IMR-90 (cell line): ENCODE data around the gene TRAF3. TPM values are rescaled to one million over a fixed set of nuclear protein-coding genes. Genes with fewer than 3 reads are reported as not detected.

Experiments used
- ATAC-seq: fragments of 200-7000 bp; cut with Tn5 transposase; 2 replicates; pipeline ENCODE4 v1.9.1; 2020; ENCODE audit warnings: low read depth, mild to moderate bottlenecking, moderate library complexity
- BruUV-seq: library from RNA; stranded (reverse); fragments of 400-500 nt; replicated peaks from 2 replicates; lab custom pipeline; 2021; lab: Mats Ljungman, UMichigan
- CTCF ChIA-PET: fragments of 300-600 bp; formaldehyde crosslinking; extraction: SDS; loops from one replicate; lab custom pipeline; 2021; ENCODE audit warnings: antibody characterized with exemption; lab: Yijun Ruan, JAX
- POLR2A ChIA-PET: fragments of 300-600 bp; sonication (Branson Sonifier 250); formaldehyde crosslinking; loops from one replicate; lab custom pipeline; 2022; ENCODE audit warnings: antibody characterized with exemption; ENCODE audit not compliant: unreplicated experiment; lab: Charles Lee
- DNase-seq: peaks from one replicate; pipeline ENCODE4 v3.0.0; 2013
- H2AFZ ChIP-seq: replicated peaks from 2 replicates; pipeline ENCODE3; 2013; ENCODE audit warnings: low read length, mild to moderate bottlenecking; ENCODE audit not compliant: poor library complexity
- H2AK5ac ChIP-seq: 2 replicates; pipeline ENCODE4 v1.6.1; 2013; ENCODE audit warnings: low read depth, low read length, inconsistent platforms
- H2AK9ac ChIP-seq: replicated peaks from 2 replicates; pipeline ENCODE3; 2013; ENCODE audit warnings: mild to moderate bottlenecking, low read depth, low read length, moderate library complexity; ENCODE audit not compliant: poor library complexity
- H2BK120ac ChIP-seq: 2 replicates; pipeline ENCODE4 v1.6.1; 2013; ENCODE audit warnings: low read depth, low read length, inconsistent platforms
- H2BK15ac ChIP-seq: 3 replicates; pipeline ENCODE4 v1.6.1; 2013; ENCODE audit warnings: low read depth, low read length, inconsistent platforms
- H2BK20ac ChIP-seq: 2 replicates; pipeline ENCODE4 v1.6.1; 2013; ENCODE audit warnings: low read depth, mild to moderate bottlenecking, inconsistent platforms, low read length, moderate library complexity
- H2BK5ac ChIP-seq: 2 replicates; pipeline ENCODE4 v1.6.1; 2013; ENCODE audit warnings: mild to moderate bottlenecking, low read depth, low read length, inconsistent platforms; ENCODE audit not compliant: poor library complexity, severe bottlenecking
- H3K14ac ChIP-seq: replicated peaks from 2 replicates; pipeline ENCODE4 v1.6.1; 2013; ENCODE audit warnings: low read depth, low read length, inconsistent platforms
- H3K18ac ChIP-seq: 2 replicates; pipeline ENCODE4 v1.6.1; 2013; ENCODE audit warnings: low read depth, low read length, control low read depth
- H3K23ac ChIP-seq: 2 replicates; pipeline ENCODE4 v1.6.1; 2013; ENCODE audit warnings: low read depth, low read length, inconsistent platforms
- H3K27ac ChIP-seq: 2 replicates; pipeline ENCODE4 v1.5.1; 2013; ENCODE audit warnings: mild to moderate bottlenecking, control low read depth, low read length; ENCODE audit not compliant: insufficient read depth
- H3K27me3 ChIP-seq: 2 replicates; pipeline ENCODE4 v1.6.1; 2013; ENCODE audit warnings: low read length; ENCODE audit not compliant: control insufficient read depth, insufficient read depth
- H3K36me3 ChIP-seq: 2 replicates; pipeline ENCODE4 v1.6.1; 2013; ENCODE audit warnings: low read length, mixed read lengths; ENCODE audit not compliant: control insufficient read depth, insufficient read depth
- H3K4ac ChIP-seq: 2 replicates; pipeline ENCODE4 v1.6.1; 2013; ENCODE audit warnings: low read depth, low read length, inconsistent platforms
- H3K4me1 ChIP-seq: 2 replicates; pipeline ENCODE4 v1.6.1; 2013; ENCODE audit warnings: low read length, mixed read lengths; ENCODE audit not compliant: control insufficient read depth, insufficient read depth
- H3K4me2 ChIP-seq: 2 replicates; pipeline ENCODE4 v1.6.1; 2013; ENCODE audit warnings: low read depth, mild to moderate bottlenecking, control low read depth, low read length, moderate library complexity
- H3K4me3 ChIP-seq: 2 replicates; pipeline ENCODE4 v1.5.1; 2013; ENCODE audit warnings: low read depth, mild to moderate bottlenecking, control low read depth, low read length, moderate library complexity; ENCODE audit not compliant: insufficient read depth
- H3K56ac ChIP-seq: 2 replicates; pipeline ENCODE4 v1.6.1; 2013; ENCODE audit warnings: low read length, inconsistent platforms; ENCODE audit not compliant: insufficient read depth; ENCODE audit errors: extremely low read depth
- H3K79me1 ChIP-seq, 2 experiments: 2 replicates each; pipeline ENCODE4 v1.6.1; 2013; ENCODE audit warnings: low read length in 2 of 2, inconsistent platforms in 1 of 2, low read depth in 1 of 2
- H3K9ac ChIP-seq: 2 replicates; pipeline ENCODE4 v1.6.1; 2013; ENCODE audit warnings: low read depth, low read length, control low read depth
- H3K9me1 ChIP-seq: 2 replicates; pipeline ENCODE4 v1.6.1; 2013; ENCODE audit warnings: low read length, inconsistent platforms; ENCODE audit not compliant: insufficient read depth
- H3K9me3 ChIP-seq: 2 replicates; pipeline ENCODE4 v1.6.1; 2013; ENCODE audit warnings: low read length; ENCODE audit not compliant: control insufficient read depth, insufficient read depth
- H4K20me1 ChIP-seq: 2 replicates; pipeline ENCODE4 v1.6.1; 2013; ENCODE audit warnings: low read length, inconsistent platforms; ENCODE audit not compliant: insufficient read depth
- H4K5ac ChIP-seq: 2 replicates; pipeline ENCODE4 v1.6.1; 2013; ENCODE audit warnings: mild to moderate bottlenecking, low read depth, low read length, control low read depth
- H4K8ac ChIP-seq, 2 experiments: 2 replicates each; pipeline ENCODE4 v1.6.1; 2013; ENCODE audit warnings: low read depth in 2 of 2, low read length in 2 of 2, control low read depth in 1 of 2, inconsistent platforms in 1 of 2
- H4K91ac ChIP-seq: 2 replicates; pipeline ENCODE4 v1.6.1; 2013; ENCODE audit warnings: low read depth, low read length, inconsistent platforms; ENCODE audit not compliant: insufficient read depth
- CEBPB ChIP-seq: IDR thresholded peaks from 2 replicates; pipeline ENCODE4 v1.6.1; 2012; ENCODE audit warnings: low read depth, low read length, improper control_type of control experiment
- CHD1 ChIP-seq: IDR thresholded peaks from 2 replicates; pipeline ENCODE4 v1.6.1; 2012; ENCODE audit warnings: low read depth, low read length, improper control_type of control experiment
- POLR2A ChIP-seq: IDR thresholded peaks from 2 replicates; pipeline ENCODE4 v1.6.1; 2012; ENCODE audit warnings: mild to moderate bottlenecking, low read depth, low read length
- RAD21 ChIP-seq: IDR thresholded peaks from 2 replicates; pipeline ENCODE4 v1.6.1; 2012; ENCODE audit warnings: low read length, improper control_type of control experiment
- RCOR1 ChIP-seq: IDR thresholded peaks from 2 replicates; pipeline ENCODE4 v1.6.1; 2012; ENCODE audit warnings: mild to moderate bottlenecking, low read length, improper control_type of control experiment; ENCODE audit not compliant: insufficient replicate concordance
- RFX5 ChIP-seq: IDR thresholded peaks from 2 replicates; pipeline ENCODE4 v1.8.0; 2012; ENCODE audit warnings: low read depth, mild to moderate bottlenecking, low read length, moderate library complexity
- SMC3 ChIP-seq: fragments of 150-350 bp; IDR thresholded peaks from 2 replicates; pipeline ENCODE4 v1.6.1; 2016; ENCODE audit warnings: low read depth, mild to moderate bottlenecking, antibody characterized with exemption, low read length, moderate library complexity
- WGBS, 2 experiments: methylation state at CpG; one replicate each; pipeline versions ENCODE4 v1.1.5 to v1.1.7; 2013; ENCODE audit warnings: missing lambda C conversion rate in 2 of 2; ENCODE audit not compliant: insufficient read length in 1 of 2; ENCODE audit errors: extremely low coverage in 2 of 2; 5-methylcytosine and 5-hydroxymethylcytosine counted together
- dilution Hi-C: fragments of 300-500 bp; cut with HindIII; formaldehyde crosslinking; loops from one replicate; pipeline ENCODE4 v1.14.3; 2018; ENCODE audit warnings: low sequenced_read_pairs; ENCODE audit not compliant: unreplicated experiment
- in situ Hi-C: fragments of 300-500 bp; cut with MboI; formaldehyde crosslinking; loops from 3 replicates; pipeline ENCODE4 v1.14.3; 2019; ENCODE audit warnings: low sequenced_read_pairs, inconsistent platforms, mixed read lengths
- intact Hi-C: fragments of 100-400 bp; cut with micrococcal nuclease; formaldehyde crosslinking; loops from 2 replicates; pipeline ENCODE4 v1.10.0; 2022
- polyA plus RNA-seq, 3 experiments: library from polyadenylated mRNA; depleted of rRNA; stranded (reverse); fragments of >200 nt; gene quantifications; 2 replicates each; pipeline ENCODE4 v1.2.3, GENCODE V29; 2012; ENCODE audit warnings: low replicate concordance in 1 of 3
- total RNA-seq: library from RNA; depleted of rRNA; stranded (reverse); fragments of >200 nt; gene quantifications from 2 replicates; pipeline ENCODE4 v1.2.3, GENCODE V29; 2012

Gene TRAF3
- total and polyA plus RNA-seq, 2 of the 4 experiments (the other 2 are of a cell fraction): 21.2 to 25.3 TPM

DNA sequence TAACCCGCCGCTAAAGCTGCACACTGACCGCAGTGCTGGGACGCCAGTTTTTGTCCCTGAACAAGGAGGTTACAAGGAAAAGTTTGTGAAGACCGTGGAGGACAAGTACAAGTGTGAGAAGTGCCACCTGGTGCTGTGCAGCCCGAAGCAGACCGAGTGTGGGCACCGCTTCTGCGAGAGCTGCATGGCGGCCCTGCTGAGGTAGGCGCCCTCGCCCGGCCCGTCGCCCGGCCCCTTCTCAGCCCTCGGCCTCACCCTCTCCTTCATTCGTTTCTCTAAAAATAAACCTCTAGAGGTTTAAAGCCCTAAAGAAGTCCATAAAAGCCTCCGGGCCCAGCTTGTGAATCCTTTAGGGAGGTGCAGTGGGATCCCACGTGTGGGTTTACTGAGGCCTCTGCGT, 93.0 kb downstream of the TRAF3 start:
- no peak overlapping the region for H4K91ac ChIP-seq
- DNase-seq (no peak), ATAC-seq (no peak)
- peaks cover 8% of the 10 kb centered on the region for H3K36me3 ChIP-seq
- no peak overlapping the region for H3K23ac ChIP-seq
- in situ Hi-C loops: no loop called here
- H3K14ac ChIP-seq: no peak overlapping the region
- H3K27me3 ChIP-seq: no peaks in the 10 kb centered on the region
- no peak overlapping the region for H4K8ac ChIP-seq
- POLR2A ChIA-PET: no interaction called here
- no peak overlapping the region for H3K4me3 ChIP-seq
- H4K5ac ChIP-seq: no peak overlapping the region
- no peak overlapping the region for H3K56ac ChIP-seq
- intact Hi-C loops: no loop called here
- WGBS, 2 experiments: 100% methylated on average over 4 of the region's 21 CpGs; no CpG with 5 or more reads in 1 of the 2 experiments
- H2BK20ac ChIP-seq: no peak overlapping the region
- no peak overlapping the region for H2BK15ac ChIP-seq
- CTCF ChIA-PET: interaction anchor here (0.6 kb wide), 1 partner anchor 73 kb away, joined by 3 read pairs; no protein-coding TSS in a partner anchor
- no peak overlapping the region for H3K4me2 ChIP-seq
- H3K27ac ChIP-seq: no peak overlapping the region
- H3K9ac ChIP-seq: no peak overlapping the region
- no TSS peak for BruUV-seq
- no peak overlapping the region for H3K18ac ChIP-seq
- H3K4me1 ChIP-seq: no peaks in the 10 kb centered on the region
- dilution Hi-C loops: no loop called here
- H3K79me1 ChIP-seq: peaks cover 0 to 21% of the 10 kb centered on the region in 2 experiments; a peak in 3 of 4 replicates
- H2AFZ ChIP-seq: no peak overlapping the region
- H3K4ac ChIP-seq: no peak overlapping the region
- peaks cover 14% of the 10 kb centered on the region; the same call in 1 of the 2 replicates for H3K9me1 ChIP-seq
- H2AK5ac ChIP-seq: no peak overlapping the region
- TF ChIP-seq POLR2A: no peak
- no peak for TF ChIP-seq RAD21
- no peak for TF ChIP-seq SMC3
- TF ChIP-seq RFX5: no peak
- no peak for TF ChIP-seq RCOR1
- no peak for TF ChIP-seq CEBPB
- no peak for TF ChIP-seq CHD1
- no peak overlapping the region for H2BK120ac ChIP-seq
- H2AK9ac ChIP-seq: no peak overlapping the region
- no peak overlapping the region for H2BK5ac ChIP-seq
- no peaks in the 10 kb centered on the region for H3K9me3 ChIP-seq
- no peaks in the 10 kb centered on the region for H4K20me1 ChIP-seq
